ENCODE data around the gene PLA2G4B.

- no peak for TF ChIP-seq EZH2 (IDR thresholded peaks at IDR 0.05; ENCODE audit: insufficient read depth, low read length)
- TF ChIP-seq, protein P1, sequence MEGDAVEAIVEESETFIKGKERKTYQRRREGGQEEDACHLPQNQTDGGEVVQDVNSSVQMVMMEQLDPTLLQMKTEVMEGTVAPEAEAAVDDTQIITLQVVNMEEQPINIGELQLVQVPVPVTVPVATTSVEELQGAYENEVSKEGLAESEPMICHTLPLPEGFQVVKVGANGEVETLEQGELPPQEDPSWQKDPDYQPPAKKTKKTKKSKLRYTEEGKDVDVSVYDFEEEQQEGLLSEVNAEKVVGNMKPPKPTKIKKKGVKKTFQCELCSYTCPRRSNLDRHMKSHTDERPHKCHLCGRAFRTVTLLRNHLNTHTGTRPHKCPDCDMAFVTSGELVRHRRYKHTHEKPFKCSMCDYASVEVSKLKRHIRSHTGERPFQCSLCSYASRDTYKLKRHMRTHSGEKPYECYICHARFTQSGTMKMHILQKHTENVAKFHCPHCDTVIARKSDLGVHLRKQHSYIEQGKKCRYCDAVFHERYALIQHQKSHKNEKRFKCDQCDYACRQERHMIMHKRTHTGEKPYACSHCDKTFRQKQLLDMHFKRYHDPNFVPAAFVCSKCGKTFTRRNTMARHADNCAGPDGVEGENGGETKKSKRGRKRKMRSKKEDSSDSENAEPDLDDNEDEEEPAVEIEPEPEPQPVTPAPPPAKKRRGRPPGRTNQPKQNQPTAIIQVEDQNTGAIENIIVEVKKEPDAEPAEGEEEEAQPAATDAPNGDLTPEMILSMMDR (IDR thresholded peaks at IDR 0.05; ENCODE audit: insufficient read depth, low read depth, low read length) = no peak
Measured at GRCh38 chr15:41801185-41801584, 37.5 kb upstream of the PLA2G4B start.

Measured in astrocyte (in vitro differentiated cells and primary cell).